Bronchus fibroblast of lung (primary cell): ENCODE measurements around the gene SULT1A4. TPM values are rescaled to one million over a fixed set of nuclear protein-coding genes. Genes with fewer than 3 reads are reported as not detected.

Source experiments
- total RNA-seq: library from RNA; depleted of rRNA; stranded (reverse); fragments of >200 nt; gene quantifications from 2 replicates; pipeline ENCODE4 v1.2.3, GENCODE V29; 2015

Gene SULT1A4
- 2.2 and 2.4 TPM in 2 replicates for total RNA-seq

GRCh38 chr16:29459706-29460646 lies at the start of gene SULT1A4:
Gene SULT1A4, plus strand, starts transcription at chr16:29459913. Its CDS starts 1,473 bp downstream, at chr16:29461386.

GRCh38 chr16:29454269-29454668 lies 5.4 kb upstream of the SULT1A4 start, which contains the start of the genes BOLA2 and SLX1B:
Gene BOLA2, minus strand, starts transcription at chr16:29454351. Its CDS starts 98 bp downstream, at chr16:29454253.
Gene SLX1B, plus strand, starts transcription at chr16:29454533.

GRCh38 chr16:29506308-29506707 lies 46.6 kb downstream of the SULT1A4 start, which contains the start of gene NPIPB12:
Gene NPIPB12, minus strand, starts transcription at chr16:29506408.

Other genes with a start within 250 kb of the SULT1A4 start
- gene NPIPB11, start 53.2 kb upstream of the SULT1A4 start, total RNA-seq, result under 0.01 and 1.0 TPM in 2 replicates
- 19.2 and 20.2 TPM in 2 replicates for gene BOLA2, start 5.6 kb upstream of the SULT1A4 start, total RNA-seq
- 30.6 and 37.0 TPM in 2 replicates for gene SLX1B, start 5.4 kb upstream of the SULT1A4 start, total RNA-seq
- gene NPIPB12, start 46.5 kb downstream of the SULT1A4 start, total RNA-seq, result 4.5 and 6.1 TPM in 2 replicates
- not detected in 2 replicates for gene SPN, start 203.3 kb downstream of the SULT1A4 start, total RNA-seq
- 49.1 and 53.6 TPM in 2 replicates for gene QPRT, start 219.3 kb downstream of the SULT1A4 start, total RNA-seq